Measurements from ENCODE around the gene ITIH4.
A peak's percentile ranks its signal among the peaks of the same experiment; 100 is the strongest.
"Not testable (repeated sequence)": the region's sequence is repeated elsewhere in the genome, so short reads cannot be mapped to it uniquely, and the experiment has no call there.

The ITIH4 gene

GRCh38 chr3:52779837-52780585, 50.5 kb downstream of the ITIH4 start:
- no peak for DNase-seq

DNA sequence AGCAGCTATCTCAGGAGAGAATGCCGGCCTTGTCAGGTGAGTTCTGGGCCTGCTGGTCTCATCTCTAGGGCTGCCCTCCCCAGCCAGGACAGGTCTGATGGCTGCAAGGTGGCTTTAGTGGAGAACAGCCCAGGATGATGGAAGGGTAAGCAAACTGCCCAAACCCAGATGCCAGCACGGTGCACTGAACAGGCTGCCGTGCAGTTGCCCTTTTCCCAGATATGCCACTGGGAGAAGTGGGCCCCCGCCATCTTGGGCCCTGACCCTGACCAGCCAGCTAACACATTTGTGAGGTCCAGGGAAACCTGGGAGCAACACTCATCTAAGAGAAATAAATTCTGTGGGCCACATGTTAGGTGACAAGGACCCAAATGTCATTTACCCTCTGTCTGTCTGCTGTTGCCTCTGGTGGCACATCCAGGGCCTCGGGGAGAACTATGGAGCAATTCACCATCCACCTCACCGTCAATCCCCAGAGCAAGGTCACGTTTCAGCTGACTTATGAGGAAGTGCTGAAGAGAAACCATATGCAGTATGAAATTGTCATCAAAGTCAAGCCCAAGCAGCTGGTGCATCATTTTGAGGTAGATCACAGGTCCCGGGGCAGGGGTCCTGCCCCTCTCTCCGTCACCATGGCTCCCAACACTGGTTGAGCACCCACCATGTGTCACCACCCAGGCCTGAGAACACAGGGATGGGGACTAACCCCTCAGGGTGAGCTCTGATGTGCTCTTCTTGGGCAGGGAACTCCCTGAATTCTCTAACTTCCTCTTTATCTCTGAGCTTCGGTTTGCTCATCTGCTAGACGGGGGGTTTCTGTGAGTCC, 51.2 kb downstream of the ITIH4 start:
- peak; percentile 61 for DNase-seq

DNA sequence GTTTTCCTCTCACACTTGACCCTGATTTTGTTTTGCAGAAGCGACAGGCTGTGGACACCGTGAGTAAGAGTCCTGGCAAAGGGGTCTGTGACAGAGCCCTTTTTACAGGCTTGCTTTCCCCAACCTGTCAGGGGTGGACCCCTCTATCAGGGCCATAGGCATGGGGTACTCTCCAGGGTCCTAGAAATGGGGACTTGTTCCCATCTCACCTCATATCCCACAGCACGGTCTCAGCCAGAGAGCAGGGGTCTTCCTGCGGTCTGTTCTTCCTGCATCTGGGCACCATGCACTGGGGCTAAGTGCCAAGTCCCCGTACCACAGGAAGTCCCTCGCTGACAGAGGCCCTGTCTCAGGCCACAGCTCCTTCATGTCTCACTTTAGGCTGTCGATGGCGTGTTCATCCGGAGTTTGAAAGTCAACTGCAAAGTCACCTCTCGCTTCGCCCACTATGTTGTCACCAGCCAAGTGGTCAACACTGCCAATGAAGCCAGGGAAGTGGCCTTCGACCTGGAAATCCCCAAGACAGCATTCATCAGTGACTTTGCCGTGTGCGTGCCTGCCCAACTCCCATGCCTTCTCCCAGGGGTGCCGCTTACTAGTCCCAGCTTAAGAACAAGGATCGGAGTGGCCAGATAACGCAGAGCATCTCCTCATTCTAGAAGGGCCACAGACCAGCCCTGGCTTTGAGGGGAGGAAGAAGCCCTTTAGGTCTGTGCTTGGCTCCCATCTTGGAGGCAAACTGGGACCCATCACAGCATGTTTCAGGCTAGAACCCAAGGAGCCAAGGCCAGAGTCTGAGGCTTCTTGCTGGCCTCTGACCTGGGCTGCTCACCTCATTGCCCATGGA, 52.3 kb downstream of the ITIH4 start:
- no peak for DNase-seq

DNA sequence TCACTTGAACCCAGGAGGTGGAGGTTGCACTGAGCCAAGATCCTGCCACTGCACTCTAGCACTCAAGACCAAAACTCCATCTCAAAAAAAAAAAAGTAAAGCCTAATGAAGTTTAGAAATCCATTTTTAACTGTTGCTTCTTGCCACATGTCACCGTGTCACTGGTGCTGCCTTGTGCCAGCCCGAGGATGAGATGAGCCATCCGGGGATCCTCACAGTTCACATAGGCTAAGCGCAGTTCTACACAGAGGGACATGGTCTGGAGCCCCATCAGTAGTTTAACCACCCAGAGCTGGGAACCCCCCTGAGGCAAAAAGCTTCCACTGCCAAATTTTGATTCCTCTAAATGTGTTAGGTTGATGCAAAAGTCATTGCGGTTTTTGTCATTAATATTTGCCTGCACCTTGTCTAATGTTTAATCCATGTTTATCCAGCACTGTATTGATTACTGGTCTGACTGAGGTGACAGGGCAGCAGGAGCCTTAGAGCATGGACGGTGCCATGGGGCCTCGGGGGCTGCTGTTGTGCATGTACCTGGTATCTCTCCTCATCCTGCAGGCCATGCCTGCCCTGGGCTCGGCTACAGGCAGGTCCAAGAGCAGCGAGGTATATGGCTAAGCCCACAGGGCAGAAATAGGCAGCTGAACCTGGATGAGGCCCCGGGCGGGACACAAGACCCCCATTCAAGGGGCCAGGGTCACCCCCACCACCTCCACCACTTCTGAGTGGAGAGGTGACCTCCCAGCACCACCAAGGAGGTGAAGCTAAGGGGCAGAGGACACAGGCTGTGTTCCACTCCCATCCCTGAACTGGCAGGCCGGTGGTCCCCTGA, 53.1 kb downstream of the ITIH4 start, which contains the start of gene ITIH1:
Gene ITIH1, plus strand, starts transcription at position 473 of the 832 bp plus-strand sequence. Its CDS starts 17 bp downstream, at position 490.
- DNase-seq, result no peak

- DNase-seq, result not testable (repeated sequence)
Observed at GRCh38 chr3:52776486-52776885, 54.0 kb downstream of the ITIH4 start.

GRCh38 chr3:52775877-52776276, 54.6 kb downstream of the ITIH4 start:
- no peak for DNase-seq

DNA sequence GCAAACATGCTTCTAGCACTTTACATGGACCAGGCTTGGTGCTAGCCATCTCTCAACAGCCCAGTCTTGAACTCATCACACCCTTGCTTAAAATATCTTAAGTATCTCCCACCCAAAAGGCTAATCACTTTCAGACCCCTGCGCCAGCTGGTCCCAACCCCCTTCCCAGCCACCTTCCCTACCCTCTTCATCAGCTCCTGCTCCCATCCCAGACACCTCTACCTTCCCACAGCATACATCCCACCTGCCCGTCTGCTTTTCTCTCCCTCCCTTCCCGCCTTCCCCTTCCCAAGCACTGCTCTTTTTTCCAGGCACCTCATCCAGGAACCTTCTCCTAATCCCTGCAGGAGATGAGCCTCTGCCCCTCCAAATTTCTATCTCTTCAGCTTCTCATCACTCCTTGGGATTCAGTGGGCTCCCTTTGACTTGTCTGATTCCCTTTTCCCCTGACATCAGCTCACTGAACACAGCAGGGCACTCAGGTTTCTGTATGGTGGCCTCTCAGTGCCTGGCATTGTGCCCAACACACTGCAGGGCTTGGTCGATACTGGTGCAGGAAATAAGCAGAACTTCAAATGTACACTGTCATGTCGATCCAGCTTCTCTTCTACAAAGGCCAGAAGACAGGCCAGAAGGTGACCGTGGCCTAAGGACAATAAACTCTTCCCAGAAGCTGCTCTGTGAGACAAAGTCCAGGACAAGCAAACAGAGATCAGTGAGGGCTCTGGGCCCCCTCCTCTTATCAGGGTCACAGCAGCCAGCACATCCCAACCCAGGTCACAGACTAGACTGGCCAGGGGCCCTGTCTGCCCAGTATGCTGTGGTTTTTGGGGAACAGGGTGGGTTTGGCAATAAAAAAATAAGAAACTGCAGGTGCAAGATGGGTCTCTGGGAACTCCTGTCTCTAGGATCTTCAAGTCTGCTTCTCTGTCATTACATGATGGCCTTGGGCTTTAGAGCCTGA, 55.3 kb downstream of the ITIH4 start:
- peak; percentile 45 for DNase-seq

DNA sequence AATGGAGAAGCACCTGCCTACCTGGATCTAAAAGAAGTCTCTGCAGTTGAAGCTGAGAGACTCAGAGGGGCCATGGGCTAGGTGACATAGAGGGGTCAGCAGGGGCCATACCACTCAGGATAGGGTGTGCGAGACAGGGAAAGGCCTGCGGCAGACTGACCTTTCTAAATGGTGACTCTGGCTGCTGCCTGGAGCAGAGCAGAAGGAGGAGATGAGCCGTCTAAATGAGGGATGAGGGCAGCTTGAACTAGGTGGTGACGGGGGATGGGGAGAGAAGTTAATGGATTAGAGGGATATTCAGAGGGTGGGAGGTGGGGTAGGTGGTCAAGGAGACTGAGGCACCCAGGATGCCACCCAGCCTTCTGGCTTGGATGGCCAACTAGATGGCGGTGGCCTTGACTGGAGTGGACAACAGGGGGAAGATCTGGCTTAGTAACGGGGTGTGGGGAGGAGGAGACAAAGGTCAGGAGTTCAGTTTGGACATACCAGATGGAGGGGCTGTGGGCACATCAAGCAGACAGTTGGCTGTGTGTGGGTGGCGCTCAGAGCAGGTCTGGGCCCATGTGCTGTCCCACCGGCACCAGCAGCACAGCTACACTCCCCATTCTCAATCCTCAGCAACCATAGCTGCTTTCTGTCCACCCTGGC, 56.3 kb downstream of the ITIH4 start:
- DNase-seq, result no peak

DNA sequence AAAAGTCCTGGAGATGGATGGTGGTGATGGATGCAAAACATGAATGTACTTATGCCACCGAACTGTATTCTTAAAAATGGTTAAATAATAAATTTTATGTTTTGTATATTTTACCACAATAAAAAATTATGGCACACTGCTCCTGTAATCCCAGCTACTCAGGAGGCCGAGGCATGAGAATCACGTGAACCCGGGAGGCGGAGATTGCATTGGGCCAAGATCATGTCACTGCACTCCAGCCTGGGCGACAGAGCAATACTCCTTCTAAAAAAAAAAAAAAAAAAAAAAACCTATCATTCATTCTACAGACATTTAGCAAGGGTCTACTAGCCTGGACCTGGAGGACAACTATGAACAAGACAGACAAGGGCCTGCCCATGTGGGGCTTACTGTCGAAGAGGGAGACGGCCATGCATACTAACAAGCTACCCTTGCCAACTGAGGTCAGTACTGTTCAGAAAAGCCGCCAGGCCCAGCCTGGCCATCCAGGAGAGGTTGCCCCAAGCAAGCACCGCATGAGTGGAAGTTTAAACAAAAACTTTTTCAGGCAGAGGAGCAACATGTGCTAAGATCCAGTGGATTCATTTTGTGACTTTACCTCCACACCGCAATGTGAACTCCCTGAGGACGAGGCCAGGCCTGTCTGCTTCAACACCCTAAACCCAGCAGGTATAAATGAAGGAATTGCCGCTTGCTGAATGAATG, 57.0 kb downstream of the ITIH4 start:
- no peak for DNase-seq

GRCh38 chr3:52771702-52772101, 58.8 kb downstream of the ITIH4 start:
- DNase-seq, result no peak

DNA sequence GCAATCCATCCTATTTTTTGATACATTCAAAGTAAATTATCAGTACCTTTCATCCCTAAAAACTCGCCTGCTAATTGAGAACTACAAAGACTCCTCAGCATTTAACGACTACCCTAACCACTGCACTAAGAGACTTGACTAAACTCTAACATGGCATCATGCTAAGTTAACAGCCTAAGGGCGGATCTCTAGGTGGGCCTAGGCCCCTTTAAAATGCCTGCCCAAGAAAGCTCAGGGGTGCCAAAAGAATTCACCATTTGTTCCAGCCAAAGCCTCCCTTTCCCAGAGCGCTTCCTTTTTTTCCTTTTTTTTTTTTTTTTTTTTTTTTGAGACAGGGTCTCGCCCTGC, 59.2 kb downstream of the ITIH4 start:
- no peak for DNase-seq

DNA sequence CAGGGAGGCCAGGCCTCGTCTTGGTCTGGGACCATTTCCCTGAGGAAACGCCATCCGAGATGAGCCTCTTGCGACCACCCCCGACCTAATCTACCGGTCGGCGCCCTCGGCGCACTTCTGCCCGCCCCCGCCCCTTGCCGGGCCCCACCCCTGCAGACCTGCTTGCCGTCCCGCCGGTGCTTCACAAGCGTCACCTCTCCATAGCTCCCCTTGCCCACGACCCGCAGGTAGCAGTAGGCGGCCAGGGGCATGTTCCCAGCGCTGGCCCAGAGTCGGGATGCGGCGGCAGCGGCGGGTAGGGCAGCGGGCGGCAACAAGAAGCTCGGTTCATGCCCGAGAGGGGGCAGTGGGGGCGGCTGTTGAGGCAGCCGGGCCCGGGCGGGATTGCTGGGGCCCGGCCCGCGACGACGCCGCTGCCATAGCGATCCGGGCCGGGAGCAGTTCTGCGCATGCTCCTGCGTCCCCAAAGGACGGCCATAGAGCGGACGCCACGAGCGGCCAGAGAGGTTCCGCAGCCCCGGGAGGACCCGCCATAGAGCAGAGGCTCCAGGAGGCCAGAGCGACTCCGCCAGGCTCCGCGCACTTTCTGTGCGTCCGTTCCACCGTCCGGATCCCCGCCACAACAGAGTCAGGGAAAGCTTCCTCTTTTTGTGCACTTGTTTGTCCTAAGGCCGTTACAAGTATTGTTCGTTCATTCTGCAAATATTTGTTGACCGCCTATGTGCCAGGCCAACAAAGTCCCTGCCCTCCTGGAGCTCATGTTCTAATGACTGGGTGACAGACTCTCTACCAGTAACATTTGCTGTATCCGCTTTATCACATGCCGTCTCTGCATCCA, 59.8 kb downstream of the ITIH4 start, which contains the start of gene NEK4:
Gene NEK4, minus strand, starts transcription at position 445 of the 838 bp plus-strand sequence. Its CDS starts 194 bp downstream, at position 251.
- DNase-seq, result peak; percentile 97

DNA sequence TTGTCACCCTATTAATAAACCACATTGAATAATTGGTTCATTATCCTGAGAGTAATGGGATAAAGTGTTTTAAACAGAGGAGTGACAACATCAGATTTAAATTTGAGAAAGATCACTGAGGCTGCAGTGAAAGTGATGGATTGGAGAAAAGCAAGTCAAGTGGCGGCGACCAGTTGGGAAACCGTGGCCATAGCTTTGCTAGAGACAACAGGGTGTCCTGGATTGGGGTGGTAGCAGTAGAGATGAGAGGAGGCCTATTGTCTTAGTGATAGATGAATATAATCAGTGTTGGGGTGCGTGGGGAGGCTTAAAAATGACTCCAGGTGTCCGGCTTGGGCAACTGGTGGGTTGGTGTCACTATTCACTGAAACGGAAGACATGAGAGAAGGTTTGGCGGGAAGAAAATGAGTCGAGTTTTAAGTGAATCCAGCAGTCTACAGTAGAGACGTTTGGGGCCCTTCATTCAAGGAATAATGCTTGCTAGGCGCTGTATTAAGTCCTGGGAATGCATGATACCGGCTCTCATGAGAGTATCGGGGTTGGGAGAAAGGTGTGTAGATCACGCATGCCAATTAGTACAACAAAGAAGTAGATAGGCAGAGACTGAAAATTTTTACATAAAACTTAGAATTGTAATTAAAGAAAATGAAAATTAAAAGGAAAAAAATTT, 60.6 kb downstream of the ITIH4 start:
- peak; percentile 27 for DNase-seq

GRCh38 chr3:52763466-52763865, 67.0 kb downstream of the ITIH4 start:
- no peak for DNase-seq

Data from OCI-M1 (cell line).